H9 (cell line): Measurements from ENCODE around the gene USPL1. TPM values are rescaled to one million over a fixed set of nuclear protein-coding genes. Genes with fewer than 3 reads are reported as not detected.

Experiments
- DNase-seq: peaks from one replicate; pipeline ENCODE4 v3.0.0-alpha.2; 2017
- H2AFZ ChIP-seq: one replicate; pipeline ENCODE4 v1.6.1; 2013; ENCODE audit warnings: mild to moderate bottlenecking, low read length, control low read depth, moderate library complexity
- H2AK5ac ChIP-seq: 2 replicates; pipeline ENCODE4 v1.6.1; 2013; ENCODE audit warnings: low read length, control low read depth, mixed read lengths; ENCODE audit not compliant: insufficient read length
- H2BK120ac ChIP-seq: one replicate; pipeline ENCODE4 v1.6.1; 2013; ENCODE audit warnings: low read depth, mild to moderate bottlenecking, low read length, control low read depth, inconsistent platforms; ENCODE audit not compliant: poor library complexity, severe bottlenecking
- H2BK12ac ChIP-seq: 2 replicates; pipeline ENCODE4 v1.6.1; 2013; ENCODE audit warnings: low read length, control low read depth, mixed read lengths, low read depth; ENCODE audit not compliant: insufficient read length
- H2BK15ac ChIP-seq: 2 replicates; pipeline ENCODE4 v1.6.1; 2013; ENCODE audit warnings: low read depth, low read length, control low read depth
- H2BK20ac ChIP-seq: one replicate; pipeline ENCODE4 v1.6.1; 2013; ENCODE audit warnings: low read depth, mild to moderate bottlenecking, low read length, control low read depth, inconsistent platforms; ENCODE audit not compliant: poor library complexity, severe bottlenecking
- H2BK5ac ChIP-seq: 2 replicates; pipeline ENCODE4 v1.6.1; 2013; ENCODE audit warnings: low read length, control low read depth, mixed read lengths; ENCODE audit not compliant: insufficient read length
- H3K14ac ChIP-seq: 2 replicates; pipeline ENCODE4 v1.6.1; 2013; ENCODE audit warnings: low read length, control low read depth; ENCODE audit not compliant: insufficient read depth
- H3K18ac ChIP-seq: 2 replicates; pipeline ENCODE4 v1.6.1; 2013; ENCODE audit warnings: low read depth, mild to moderate bottlenecking, mixed read lengths, low read length, control low read depth; ENCODE audit not compliant: insufficient read length
- H3K23ac ChIP-seq: 2 replicates; pipeline ENCODE4 v1.6.1; 2013; ENCODE audit warnings: low read length, control low read depth, mixed read lengths, low read depth; ENCODE audit not compliant: insufficient read length
- H3K23me2 ChIP-seq: 2 replicates; pipeline ENCODE4 v1.6.1; 2013; ENCODE audit warnings: low read depth, mild to moderate bottlenecking, mixed read lengths, low read length, control low read depth; ENCODE audit not compliant: insufficient read length, poor library complexity, severe bottlenecking
- H3K27ac ChIP-seq: 2 replicates; pipeline ENCODE4 v1.5.1; 2013; ENCODE audit warnings: low read length, control low read depth, mixed read lengths, low read depth; ENCODE audit not compliant: insufficient read length
- H3K27me3 ChIP-seq: 2 replicates; pipeline ENCODE4 v1.6.1; 2013; ENCODE audit warnings: low read length, control low read depth, inconsistent platforms; ENCODE audit not compliant: insufficient read depth
- H3K4ac ChIP-seq: 2 replicates; pipeline ENCODE4 v1.6.1; 2013; ENCODE audit warnings: low read depth, mild to moderate bottlenecking, control low read depth, inconsistent platforms, low read length, moderate library complexity
- H3K4me1 ChIP-seq: 2 replicates; pipeline ENCODE4 v1.6.1; 2013; ENCODE audit warnings: low read length, control low read depth, inconsistent platforms; ENCODE audit not compliant: insufficient read depth
- H3K4me2 ChIP-seq: 2 replicates; pipeline ENCODE4 v1.6.1; 2013; ENCODE audit warnings: low read length, control low read depth, mixed read lengths; ENCODE audit not compliant: insufficient read length, insufficient read depth
- H3K56ac ChIP-seq: 2 replicates; pipeline ENCODE4 v1.6.1; 2013; ENCODE audit warnings: low read depth, mild to moderate bottlenecking, mixed read lengths, low read length, control low read depth; ENCODE audit not compliant: insufficient read length
- H3K79me1 ChIP-seq: 2 replicates; pipeline ENCODE4 v1.6.1; 2013; ENCODE audit warnings: low read depth, mild to moderate bottlenecking, moderate library complexity, low read length, control low read depth, inconsistent platforms; ENCODE audit not compliant: insufficient read depth, poor library complexity, severe bottlenecking
- H3K79me2 ChIP-seq: 2 replicates; pipeline ENCODE4 v1.6.1; 2013; ENCODE audit warnings: low read length, control low read depth, inconsistent platforms; ENCODE audit not compliant: insufficient read depth
- H3K9ac ChIP-seq: 2 replicates; pipeline ENCODE4 v1.6.1; 2013; ENCODE audit warnings: low read length, control low read depth, mixed read lengths; ENCODE audit not compliant: insufficient read length; ENCODE audit errors: extremely low read depth
- H3K9me3 ChIP-seq: one replicate; pipeline ENCODE4 v1.6.1; 2013; ENCODE audit warnings: low read depth, low read length, inconsistent platforms; ENCODE audit not compliant: control insufficient read depth
- H3T11ph ChIP-seq: one replicate; pipeline ENCODE4 v1.6.1; 2013; ENCODE audit warnings: mild to moderate bottlenecking, low read length, control low read depth, inconsistent platforms
- H4K20me1 ChIP-seq: one replicate; pipeline ENCODE4 v1.6.1; 2013; ENCODE audit not compliant: control insufficient read depth, insufficient read length, insufficient read depth
- H4K5ac ChIP-seq: 2 replicates; pipeline ENCODE4 v1.6.1; 2013; ENCODE audit warnings: low read depth, mild to moderate bottlenecking, mixed read lengths, low read length, control low read depth; ENCODE audit not compliant: insufficient read length
- H4K8ac ChIP-seq: replicated peaks from 2 replicates; pipeline ENCODE4 v1.6.1; 2013; ENCODE audit warnings: low read length, control low read depth, mixed read lengths, low read depth; ENCODE audit not compliant: insufficient read length
- H4K91ac ChIP-seq: 2 replicates; pipeline ENCODE4 v1.6.1; 2013; ENCODE audit warnings: low read depth, mild to moderate bottlenecking, moderate library complexity, mixed read lengths, low read length, control low read depth; ENCODE audit not compliant: insufficient read length
- H3K27ac Mint-ChIP-seq, 3 experiments: 2 replicates in 2 of 3; 3 replicates in 1 of 3; pipeline ENCODE4 v1.8.0; 2020 to 2021; ENCODE audit warnings: mixed read lengths in 3 of 3, mild to moderate bottlenecking in 1 of 3, moderate library complexity in 1 of 3
- H3K27me3 Mint-ChIP-seq: 2 replicates; pipeline ENCODE4 v1.8.0; 2021; ENCODE audit warnings: low read depth, mild to moderate bottlenecking, moderate library complexity, mixed read lengths
- H3K36me3 Mint-ChIP-seq, 3 experiments: 2 replicates in 2 of 3; 3 replicates in 1 of 3; pipeline ENCODE4 v1.8.0; 2020 to 2021; ENCODE audit warnings: low read depth in 3 of 3, mixed read lengths in 3 of 3; ENCODE audit not compliant: insufficient read depth in 1 of 3
- H3K4me1 Mint-ChIP-seq, 2 experiments: 2 replicates each; pipeline ENCODE4 v1.8.0; 2020; ENCODE audit warnings: mixed read lengths in 2 of 2
- H3K4me3 Mint-ChIP-seq, 2 experiments: 2 replicates in 1 of 2; 3 replicates in 1 of 2; pipeline ENCODE4 v1.8.0; 2020 to 2021; ENCODE audit warnings: mild to moderate bottlenecking in 2 of 2, mixed read lengths in 2 of 2, moderate library complexity in 1 of 2
- H3K9me3 Mint-ChIP-seq, 2 experiments: 2 replicates in 1 of 2; 3 replicates in 1 of 2; pipeline ENCODE4 v1.8.0; 2020; ENCODE audit warnings: mild to moderate bottlenecking in 2 of 2, mixed read lengths in 2 of 2, moderate library complexity in 1 of 2
- CTCF ChIP-seq: fragments of 200-600 bp; sonication (generic); conservative IDR thresholded peaks from 3 replicates; pipeline ENCODE4 v1.8.0; 2021; ENCODE audit warnings: antibody characterized with exemption, mild to moderate bottlenecking
- total RNA-seq: library from RNA; stranded (reverse); gene quantifications from 2 replicates; pipeline ENCODE4 v1.2.1, GENCODE V29; 2021

Gene USPL1
- total RNA-seq, 1 experiment from 2014 or later: 17.6 TPM

DNA sequence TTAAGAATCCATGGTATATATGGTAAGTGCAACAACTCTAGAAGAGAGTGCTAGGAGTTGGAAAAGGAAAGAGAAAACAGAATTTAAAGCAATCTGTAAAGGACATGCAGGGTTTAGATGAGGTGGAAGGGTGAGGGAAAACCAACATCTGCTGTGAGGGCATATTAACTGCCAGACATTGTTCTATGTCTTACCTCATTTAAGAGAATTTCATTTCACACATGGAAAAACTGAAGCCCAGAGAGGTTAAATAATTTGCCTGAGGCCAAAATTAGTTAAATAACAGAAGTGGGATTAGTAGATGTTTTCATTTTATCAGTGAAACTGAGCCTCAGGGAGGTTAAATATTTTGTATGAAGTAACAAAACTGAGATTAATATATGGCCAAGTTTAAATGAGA lies 7.4 kb upstream of the USPL1 start:
- no peaks in the 10 kb centered on the region for H3K79me1 ChIP-seq
- H4K8ac ChIP-seq: no peak overlapping the region
- H3T11ph ChIP-seq: no peak overlapping the region
- Mint-ChIP-seq H3K9me3 (no peaks in the 10 kb centered on the region), H3K27me3 (no peaks in the 10 kb centered on the region), H3K36me3 (peaks cover 2 to 6% (median 2%) of the 10 kb centered on the region in 3 experiments; a peak in 2 of 7 replicates), H3K27ac (no peak overlapping the region; a peak in 1 of 7 replicates), H3K4me3 (no peak overlapping the region), H3K4me1 (peaks cover 6 to 8% of the 10 kb centered on the region in 2 experiments)
- no peak overlapping the region for H3K18ac ChIP-seq
- H3K14ac ChIP-seq: no peak overlapping the region
- no peaks in the 10 kb centered on the region for H3K9me3 ChIP-seq
- H2BK120ac ChIP-seq: no peak overlapping the region
- no peak overlapping the region for H4K5ac ChIP-seq
- no peak overlapping the region for H3K4me2 ChIP-seq
- no peak overlapping the region for H2BK20ac ChIP-seq
- no peaks in the 10 kb centered on the region for H3K23me2 ChIP-seq
- H3K27me3 ChIP-seq: no peaks in the 10 kb centered on the region
- H3K79me2 ChIP-seq: peaks cover 2% of the 10 kb centered on the region; the same call in 1 of the 2 replicates
- H3K4me1 ChIP-seq: no peaks in the 10 kb centered on the region
- H4K20me1 ChIP-seq: no peaks in the 10 kb centered on the region
- DNase-seq: no peak
- no peak overlapping the region for H3K27ac ChIP-seq
- H2AK5ac ChIP-seq: no peak overlapping the region
- no peak for TF ChIP-seq CTCF
- no peak overlapping the region for H3K56ac ChIP-seq
- no peak overlapping the region for H3K4ac ChIP-seq
- no peak overlapping the region for H3K23ac ChIP-seq
- no peak overlapping the region for H2BK15ac ChIP-seq
- no peak overlapping the region for H2BK12ac ChIP-seq
- H4K91ac ChIP-seq: no peak overlapping the region
- H3K9ac ChIP-seq: no peak overlapping the region
- H2BK5ac ChIP-seq: no peak overlapping the region
- H2AFZ ChIP-seq: no peak overlapping the region
